Panc1 (cell line): ENCODE data around the gene RASSF4. TPM values are rescaled to one million over a fixed set of nuclear protein-coding genes. Genes with fewer than 3 reads are reported as not detected.

Source experiments
- ATAC-seq: fragments of 200-7000 bp; cut with Tn5 transposase; 2 replicates; pipeline ENCODE4 v1.9.1; 2020; ENCODE audit warnings: mild to moderate bottlenecking, moderate library complexity
- BruUV-seq: library from RNA; stranded (reverse); fragments of 400-500 nt; replicated peaks from 2 replicates; lab custom pipeline; 2021; lab: Mats Ljungman, UMichigan
- CTCF ChIA-PET: fragments of 300-600 bp; sonication (Branson Sonifier 250); formaldehyde crosslinking; loops from one replicate; lab custom pipeline; 2022; ENCODE audit warnings: antibody characterized with exemption; lab: Charles Lee
- POLR2A ChIA-PET: fragments of 300-600 bp; sonication (Branson Sonifier 250); formaldehyde crosslinking; loops from one replicate; lab custom pipeline; 2022; ENCODE audit warnings: antibody characterized with exemption; lab: Charles Lee
- DNase-seq: peaks from one replicate; pipeline ENCODE4 v3.0.0-alpha.2; 2010; ENCODE audit warnings: low read depth, low spot score
- H3K27ac ChIP-seq: 2 replicates; pipeline ENCODE4 v1.5.1; 2011; ENCODE audit warnings: mild to moderate bottlenecking, low read length, inconsistent platforms
- H3K27me3 ChIP-seq: fragments of 200-500 bp; sonication (Bioruptor generic); 2 replicates; pipeline ENCODE4 v1.6.0; 2014; ENCODE audit warnings: low read length, inconsistent platforms; ENCODE audit not compliant: control insufficient read depth, insufficient read depth
- H3K36me3 ChIP-seq: fragments of 200-500 bp; sonication (Bioruptor generic); 2 replicates; pipeline ENCODE4 v1.5.1; 2014; ENCODE audit warnings: inconsistent platforms, mild to moderate bottlenecking, low read length, moderate library complexity; ENCODE audit not compliant: control insufficient read depth, insufficient read depth
- H3K4me1 ChIP-seq: 2 replicates; pipeline ENCODE4 v1.5.1; 2011; ENCODE audit warnings: inconsistent platforms, mild to moderate bottlenecking, low read length, moderate library complexity; ENCODE audit not compliant: control insufficient read depth, insufficient read depth
- H3K4me3 ChIP-seq, 2 experiments: 2 replicates each; pipeline ENCODE4 v1.5.1; 2011 to 2012; ENCODE audit warnings: low read depth in 2 of 2, low read length in 2 of 2, mild to moderate bottlenecking in 2 of 2, inconsistent platforms in 1 of 2, moderate library complexity in 1 of 2
- H3K9me3 ChIP-seq: fragments of 200-500 bp; sonication (Bioruptor generic); 2 replicates; pipeline ENCODE4 v1.5.1; 2014; ENCODE audit warnings: low read depth, mild to moderate bottlenecking, inconsistent platforms, low read length, moderate library complexity; ENCODE audit not compliant: control insufficient read depth, insufficient read depth
- CTCF ChIP-seq: fragments of 450-650 bp; IDR thresholded peaks from 2 replicates; pipeline ENCODE4 v1.5.1; 2017; ENCODE audit warnings: mild to moderate bottlenecking
- POLR2AphosphoS5 ChIP-seq: IDR thresholded peaks from 2 replicates; pipeline ENCODE4 v1.6.1; 2012; ENCODE audit warnings: mild to moderate bottlenecking, low read depth, low read length, moderate library complexity
- REST ChIP-seq, 2 experiments: IDR thresholded peaks; 2 replicates each; pipeline ENCODE4 v1.6.1; 2011 to 2012; ENCODE audit warnings: low read depth in 2 of 2, control low read depth in 1 of 2, low read length in 1 of 2, mild to moderate bottlenecking in 1 of 2, moderate library complexity in 1 of 2; ENCODE audit not compliant: insufficient read depth in 1 of 2
- TCF7L2 ChIP-seq: IDR thresholded peaks from 2 replicates; pipeline ENCODE4 v1.6.1; 2011; ENCODE audit warnings: mild to moderate bottlenecking, low read depth, low read length, inconsistent platforms
- in situ Hi-C: cut with HindIII; loops from 2 replicates; pipeline ENCODE4 v1.10.0; 2016; ENCODE audit warnings: low sequenced_read_pairs, low pct_unique_long_range_greater_than_20kb
- intact Hi-C: fragments of 100-400 bp; cut with micrococcal nuclease; formaldehyde crosslinking; loops from one replicate; pipeline ENCODE4 v1.10.0; 2022; ENCODE audit not compliant: unreplicated experiment
- total RNA-seq: library from RNA; stranded (reverse); gene quantifications from one replicate; pipeline ENCODE4 v1.2.1, GENCODE V29; 2021; ENCODE audit not compliant: unreplicated experiment

RASSF4 gene
- total RNA-seq, 1 experiment from 2014 or later = 13.9 TPM

- ChIA-PET POLR2A (no interaction called here), CTCF (no interaction called here)
- DNase-seq (no peak), ATAC-seq (no peak)
- Histone ChIP-seq H3K27ac (no peak overlapping the region), H3K4me1 (no peaks in the 10 kb centered on the region), H3K36me3 (no peaks in the 10 kb centered on the region), H3K27me3 (no peaks in the 10 kb centered on the region), H3K4me3 (no peak overlapping the region), H3K9me3 (no peaks in the 10 kb centered on the region)
- intact Hi-C loops (no loop called here), in situ Hi-C loops (no loop called here)
- no TSS peak for BruUV-seq
- TF ChIP-seq CTCF (no peak), TCF7L2 (no peak), REST (IDR thresholded peaks at IDR 0.05; ENCODE audit: insufficient read depth in 1 of 2, low read depth in 2 of 2, low read length in 1 of 2) (no peak), POLR2AphosphoS5 (no peak)
Observed at GRCh38 chr10:45044290-45044689, 84.7 kb downstream of the RASSF4 start.

Other genes with a start within 250 kb of the RASSF4 start
- not detected for gene TMEM72, start 48.5 kb upstream of the RASSF4 start, total RNA-seq
- 16.6 TPM for gene DEPP1, start 19.0 kb downstream of the RASSF4 start, total RNA-seq
- gene ZNF22, start 41.1 kb downstream of the RASSF4 start, total RNA-seq = 14.6 TPM